ENCODE measurements around the gene ATP2A2.

GRCh38 chr12:110339184-110339952 is 58.3 kb downstream of the ATP2A2 start:
- TF ChIP-seq CTCF (IDR thresholded peaks at IDR 0.05) (no peak), POLR2A (IDR thresholded peaks at IDR 0.05) (no peak)

Measured in body of pancreas (tissue), 4 donors.